HG03469 (cell line): ENCODE data around the gene MOB3B.
A peak's percentile ranks its signal among the peaks of the same experiment; 100 is the strongest.
"Not testable (repeated sequence)": the region's sequence is repeated elsewhere in the genome, so short reads cannot be mapped to it uniquely, and the experiment has no call there.

ENCODE experiments used
- ATAC-seq: cut with Tn5 transposase; IDR thresholded peaks from one replicate; pipeline ENCODE4 v1.9.1; 2021; ENCODE audit warnings: mild to moderate bottlenecking, moderate library complexity, moderate number of reproducible peaks; ENCODE audit not compliant: unreplicated experiment

Gene MOB3B

GRCh38 chr9:27519466-27520465, 9.8 kb downstream of the MOB3B start:
- ATAC-seq: no peak

GRCh38 chr9:27518809-27519208, 10.8 kb downstream of the MOB3B start:
- no peak for ATAC-seq

- no peak for ATAC-seq
These were observed 11.6 kb downstream of the MOB3B start for GRCh38 chr9:27518006-27518405.

- ATAC-seq: no peak
These were observed 15.1 kb downstream of the MOB3B start for GRCh38 chr9:27514551-27514950.

- ATAC-seq: no peak
These were observed 17.8 kb downstream of the MOB3B start for GRCh38 chr9:27511771-27512170.

- ATAC-seq: no peak
These were observed 18.8 kb downstream of the MOB3B start for GRCh38 chr9:27510780-27511179.

GRCh38 chr9:27506981-27507380, 22.6 kb downstream of the MOB3B start:
- no peak for ATAC-seq

- ATAC-seq: no peak
These were observed 23.9 kb downstream of the MOB3B start for GRCh38 chr9:27505744-27506161.

GRCh38 chr9:27504259-27504658, 25.4 kb downstream of the MOB3B start:
- no peak for ATAC-seq

GRCh38 chr9:27503623-27504022, 26.0 kb downstream of the MOB3B start:
- no peak for ATAC-seq

GRCh38 chr9:27500902-27501301, 28.7 kb downstream of the MOB3B start:
- ATAC-seq: not testable (repeated sequence)

GRCh38 chr9:27499451-27499850, 30.2 kb downstream of the MOB3B start:
- ATAC-seq: no peak

GRCh38 chr9:27497883-27498417, 31.7 kb downstream of the MOB3B start:
- no peak for ATAC-seq

GRCh38 chr9:27496135-27496504, 33.5 kb downstream of the MOB3B start:
- no peak for ATAC-seq

GRCh38 chr9:27495480-27496134, 34.0 kb downstream of the MOB3B start:
- no peak for ATAC-seq

GRCh38 chr9:27491154-27491553, 38.5 kb downstream of the MOB3B start:
- peak; percentile 45 for ATAC-seq

- ATAC-seq: peak; percentile 59
These were observed 40.3 kb downstream of the MOB3B start for GRCh38 chr9:27489087-27489876.

- no peak for ATAC-seq
These were observed 41.7 kb downstream of the MOB3B start for GRCh38 chr9:27487927-27488326.

- ATAC-seq: no peak
These were observed 42.4 kb downstream of the MOB3B start for GRCh38 chr9:27487128-27487640.

- peak; percentile 84 for ATAC-seq
These were observed 44.5 kb downstream of the MOB3B start for GRCh38 chr9:27485158-27485557.

- ATAC-seq: no peak
These were observed 46.0 kb downstream of the MOB3B start for GRCh38 chr9:27483576-27483975.
